Panc1 (cell line): ENCODE data around the gene PROSER3. TPM values are rescaled to one million over a fixed set of nuclear protein-coding genes. Genes with fewer than 3 reads are reported as not detected.

Source experiments
- ATAC-seq: fragments of 200-7000 bp; cut with Tn5 transposase; 2 replicates; pipeline ENCODE4 v1.9.1; 2020; ENCODE audit warnings: mild to moderate bottlenecking, moderate library complexity
- BruUV-seq: library from RNA; stranded (reverse); fragments of 400-500 nt; replicated peaks from 2 replicates; lab custom pipeline; 2021; lab: Mats Ljungman, UMichigan
- CTCF ChIA-PET: fragments of 300-600 bp; sonication (Branson Sonifier 250); formaldehyde crosslinking; loops from one replicate; lab custom pipeline; 2022; ENCODE audit warnings: antibody characterized with exemption; lab: Charles Lee
- POLR2A ChIA-PET: fragments of 300-600 bp; sonication (Branson Sonifier 250); formaldehyde crosslinking; loops from one replicate; lab custom pipeline; 2022; ENCODE audit warnings: antibody characterized with exemption; lab: Charles Lee
- DNase-seq: peaks from one replicate; pipeline ENCODE4 v3.0.0-alpha.2; 2010; ENCODE audit warnings: low read depth, low spot score
- H3K27ac ChIP-seq: 2 replicates; pipeline ENCODE4 v1.5.1; 2011; ENCODE audit warnings: mild to moderate bottlenecking, low read length, inconsistent platforms
- H3K27me3 ChIP-seq: fragments of 200-500 bp; sonication (Bioruptor generic); 2 replicates; pipeline ENCODE4 v1.6.0; 2014; ENCODE audit warnings: low read length, inconsistent platforms; ENCODE audit not compliant: control insufficient read depth, insufficient read depth
- H3K36me3 ChIP-seq: fragments of 200-500 bp; sonication (Bioruptor generic); 2 replicates; pipeline ENCODE4 v1.5.1; 2014; ENCODE audit warnings: inconsistent platforms, mild to moderate bottlenecking, low read length, moderate library complexity; ENCODE audit not compliant: control insufficient read depth, insufficient read depth
- H3K4me1 ChIP-seq: 2 replicates; pipeline ENCODE4 v1.5.1; 2011; ENCODE audit warnings: inconsistent platforms, mild to moderate bottlenecking, low read length, moderate library complexity; ENCODE audit not compliant: control insufficient read depth, insufficient read depth
- H3K4me3 ChIP-seq, 2 experiments: 2 replicates each; pipeline ENCODE4 v1.5.1; 2011 to 2012; ENCODE audit warnings: low read depth in 2 of 2, low read length in 2 of 2, mild to moderate bottlenecking in 2 of 2, inconsistent platforms in 1 of 2, moderate library complexity in 1 of 2
- H3K9me3 ChIP-seq: fragments of 200-500 bp; sonication (Bioruptor generic); 2 replicates; pipeline ENCODE4 v1.5.1; 2014; ENCODE audit warnings: low read depth, mild to moderate bottlenecking, inconsistent platforms, low read length, moderate library complexity; ENCODE audit not compliant: control insufficient read depth, insufficient read depth
- POLR2AphosphoS5 ChIP-seq: IDR thresholded peaks from 2 replicates; pipeline ENCODE4 v1.6.1; 2012; ENCODE audit warnings: mild to moderate bottlenecking, low read depth, low read length, moderate library complexity
- SIN3A ChIP-seq: IDR thresholded peaks from 2 replicates; pipeline ENCODE4 v1.6.1; 2012; ENCODE audit warnings: low read depth, mild to moderate bottlenecking, low read length, moderate library complexity, borderline replicate concordance; ENCODE audit not compliant: insufficient read depth
- TCF7L2 ChIP-seq: IDR thresholded peaks from 2 replicates; pipeline ENCODE4 v1.6.1; 2011; ENCODE audit warnings: mild to moderate bottlenecking, low read depth, low read length, inconsistent platforms
- in situ Hi-C: cut with HindIII; loops from 2 replicates; pipeline ENCODE4 v1.10.0; 2016; ENCODE audit warnings: low sequenced_read_pairs, low pct_unique_long_range_greater_than_20kb
- intact Hi-C: fragments of 100-400 bp; cut with micrococcal nuclease; formaldehyde crosslinking; loops from one replicate; pipeline ENCODE4 v1.10.0; 2022; ENCODE audit not compliant: unreplicated experiment
- total RNA-seq: library from RNA; stranded (reverse); gene quantifications from one replicate; pipeline ENCODE4 v1.2.1, GENCODE V29; 2021; ENCODE audit not compliant: unreplicated experiment
- TF ChIP-seq, protein P1 (sequence below), 2 experiments: IDR thresholded peaks; 2 replicates each; pipeline ENCODE4 v1.6.1; 2011 to 2012; ENCODE audit warnings: low read depth in 2 of 2, control low read depth in 1 of 2, low read length in 1 of 2, mild to moderate bottlenecking in 1 of 2, moderate library complexity in 1 of 2; ENCODE audit not compliant: insufficient read depth in 1 of 2
- TF ChIP-seq, protein P2 (sequence below): fragments of 450-650 bp; IDR thresholded peaks from 2 replicates; pipeline ENCODE4 v1.5.1; 2017; ENCODE audit warnings: mild to moderate bottlenecking

The PROSER3 gene
- total RNA-seq, 1 experiment from 2014 or later, result 63.9 TPM

DNA sequence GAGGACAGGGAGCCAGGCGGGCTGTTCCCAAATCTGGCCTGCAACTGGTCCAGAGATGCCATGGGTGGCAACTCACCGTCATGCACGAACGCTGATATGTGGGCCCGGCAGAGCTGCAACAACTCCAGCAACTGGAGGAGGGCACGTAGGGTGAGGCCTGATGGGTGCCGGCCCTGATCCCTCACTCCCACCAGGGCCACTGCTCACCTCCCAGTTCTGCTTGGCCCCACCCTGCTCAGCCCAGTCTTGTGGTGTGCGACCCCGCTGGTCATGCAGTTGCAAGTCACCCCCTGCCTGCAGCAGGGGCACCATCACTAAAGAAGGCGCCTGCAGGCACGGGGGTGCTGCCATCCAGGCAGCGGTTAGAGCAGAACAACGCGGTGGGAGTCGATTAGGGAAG lies 34.3 kb downstream of the PROSER3 start:
- no peaks in the 10 kb centered on the region for H3K27me3 ChIP-seq
- BruUV-seq, result no TSS peak
- no peaks in the 10 kb centered on the region for H3K36me3 ChIP-seq
- ChIA-PET CTCF (no interaction called here), POLR2A (no interaction called here)
- no peaks in the 10 kb centered on the region for H3K9me3 ChIP-seq
- ATAC-seq (no peak), DNase-seq (no peak)
- intact Hi-C loops, result no loop called here
- no peaks in the 10 kb centered on the region; the same call in 1 of the 2 replicates for H3K4me1 ChIP-seq
- no peak overlapping the region for H3K4me3 ChIP-seq
- TF ChIP-seq POLR2AphosphoS5 (no peak), TCF7L2 (no peak), SIN3A (no peak)
- TF ChIP-seq, protein P1, sequence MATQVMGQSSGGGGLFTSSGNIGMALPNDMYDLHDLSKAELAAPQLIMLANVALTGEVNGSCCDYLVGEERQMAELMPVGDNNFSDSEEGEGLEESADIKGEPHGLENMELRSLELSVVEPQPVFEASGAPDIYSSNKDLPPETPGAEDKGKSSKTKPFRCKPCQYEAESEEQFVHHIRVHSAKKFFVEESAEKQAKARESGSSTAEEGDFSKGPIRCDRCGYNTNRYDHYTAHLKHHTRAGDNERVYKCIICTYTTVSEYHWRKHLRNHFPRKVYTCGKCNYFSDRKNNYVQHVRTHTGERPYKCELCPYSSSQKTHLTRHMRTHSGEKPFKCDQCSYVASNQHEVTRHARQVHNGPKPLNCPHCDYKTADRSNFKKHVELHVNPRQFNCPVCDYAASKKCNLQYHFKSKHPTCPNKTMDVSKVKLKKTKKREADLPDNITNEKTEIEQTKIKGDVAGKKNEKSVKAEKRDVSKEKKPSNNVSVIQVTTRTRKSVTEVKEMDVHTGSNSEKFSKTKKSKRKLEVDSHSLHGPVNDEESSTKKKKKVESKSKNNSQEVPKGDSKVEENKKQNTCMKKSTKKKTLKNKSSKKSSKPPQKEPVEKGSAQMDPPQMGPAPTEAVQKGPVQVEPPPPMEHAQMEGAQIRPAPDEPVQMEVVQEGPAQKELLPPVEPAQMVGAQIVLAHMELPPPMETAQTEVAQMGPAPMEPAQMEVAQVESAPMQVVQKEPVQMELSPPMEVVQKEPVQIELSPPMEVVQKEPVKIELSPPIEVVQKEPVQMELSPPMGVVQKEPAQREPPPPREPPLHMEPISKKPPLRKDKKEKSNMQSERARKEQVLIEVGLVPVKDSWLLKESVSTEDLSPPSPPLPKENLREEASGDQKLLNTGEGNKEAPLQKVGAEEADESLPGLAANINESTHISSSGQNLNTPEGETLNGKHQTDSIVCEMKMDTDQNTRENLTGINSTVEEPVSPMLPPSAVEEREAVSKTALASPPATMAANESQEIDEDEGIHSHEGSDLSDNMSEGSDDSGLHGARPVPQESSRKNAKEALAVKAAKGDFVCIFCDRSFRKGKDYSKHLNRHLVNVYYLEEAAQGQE (IDR thresholded peaks at IDR 0.05; ENCODE audit: insufficient read depth in 1 of 2, low read depth in 2 of 2, low read length in 1 of 2), result no peak
- TF ChIP-seq, protein P2, sequence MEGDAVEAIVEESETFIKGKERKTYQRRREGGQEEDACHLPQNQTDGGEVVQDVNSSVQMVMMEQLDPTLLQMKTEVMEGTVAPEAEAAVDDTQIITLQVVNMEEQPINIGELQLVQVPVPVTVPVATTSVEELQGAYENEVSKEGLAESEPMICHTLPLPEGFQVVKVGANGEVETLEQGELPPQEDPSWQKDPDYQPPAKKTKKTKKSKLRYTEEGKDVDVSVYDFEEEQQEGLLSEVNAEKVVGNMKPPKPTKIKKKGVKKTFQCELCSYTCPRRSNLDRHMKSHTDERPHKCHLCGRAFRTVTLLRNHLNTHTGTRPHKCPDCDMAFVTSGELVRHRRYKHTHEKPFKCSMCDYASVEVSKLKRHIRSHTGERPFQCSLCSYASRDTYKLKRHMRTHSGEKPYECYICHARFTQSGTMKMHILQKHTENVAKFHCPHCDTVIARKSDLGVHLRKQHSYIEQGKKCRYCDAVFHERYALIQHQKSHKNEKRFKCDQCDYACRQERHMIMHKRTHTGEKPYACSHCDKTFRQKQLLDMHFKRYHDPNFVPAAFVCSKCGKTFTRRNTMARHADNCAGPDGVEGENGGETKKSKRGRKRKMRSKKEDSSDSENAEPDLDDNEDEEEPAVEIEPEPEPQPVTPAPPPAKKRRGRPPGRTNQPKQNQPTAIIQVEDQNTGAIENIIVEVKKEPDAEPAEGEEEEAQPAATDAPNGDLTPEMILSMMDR, result no peak
- no peak overlapping the region for H3K27ac ChIP-seq
- in situ Hi-C loops, result no loop called here

- no peaks in the 10 kb centered on the region for H3K9me3 ChIP-seq
- TF ChIP-seq, protein P1 (IDR thresholded peaks at IDR 0.05; ENCODE audit: insufficient read depth in 1 of 2, low read depth in 2 of 2, low read length in 1 of 2), result no peak
- TF ChIP-seq, protein P2, result no peak
- TF ChIP-seq SIN3A, result no peak
- no peak for ATAC-seq
- intact Hi-C loops, result no loop called here
- no peak overlapping the region for H3K27ac ChIP-seq
- no peaks in the 10 kb centered on the region for H3K36me3 ChIP-seq
- H3K27me3 ChIP-seq, result no peaks in the 10 kb centered on the region
- no peak overlapping the region for H3K4me3 ChIP-seq
- ChIA-PET POLR2A (no interaction called here), CTCF (no interaction called here)
- no peaks in the 10 kb centered on the region; the same call in 1 of the 2 replicates for H3K4me1 ChIP-seq
- no TSS peak for BruUV-seq
- no peak for DNase-seq
- in situ Hi-C loops, result no loop called here
These were observed 34.9 kb downstream of the PROSER3 start for GRCh38 chr19:35792888-35793287.
